ENCODE measurements around the gene AAK1.
A peak's percentile ranks its signal among the peaks of the same experiment; 100 is the strongest.
"Not testable (repeated sequence)": the region's sequence is repeated elsewhere in the genome, so short reads cannot be mapped to it uniquely, and the experiment has no call there.

AAK1 gene

DNA sequence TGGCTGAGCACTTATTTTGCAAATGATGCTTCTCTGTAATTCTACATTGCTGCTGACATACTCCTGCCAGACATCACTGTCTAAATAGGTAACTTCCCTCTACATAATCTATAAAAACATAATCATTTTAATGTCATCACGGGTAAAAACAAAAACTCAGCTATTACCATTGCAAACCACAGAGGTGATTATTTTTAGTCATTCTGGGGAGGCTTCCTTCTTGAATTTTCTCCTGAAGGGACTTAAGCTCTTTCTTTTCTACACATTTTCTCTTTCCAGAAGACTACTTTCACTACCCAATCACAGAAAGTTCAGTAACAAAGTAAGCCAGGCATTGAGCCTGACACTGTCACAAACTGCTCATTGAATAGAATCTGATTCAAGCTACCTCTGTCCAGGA, 165.9 kb downstream of the AAK1 start:
- DNase-seq = no peak

DNA sequence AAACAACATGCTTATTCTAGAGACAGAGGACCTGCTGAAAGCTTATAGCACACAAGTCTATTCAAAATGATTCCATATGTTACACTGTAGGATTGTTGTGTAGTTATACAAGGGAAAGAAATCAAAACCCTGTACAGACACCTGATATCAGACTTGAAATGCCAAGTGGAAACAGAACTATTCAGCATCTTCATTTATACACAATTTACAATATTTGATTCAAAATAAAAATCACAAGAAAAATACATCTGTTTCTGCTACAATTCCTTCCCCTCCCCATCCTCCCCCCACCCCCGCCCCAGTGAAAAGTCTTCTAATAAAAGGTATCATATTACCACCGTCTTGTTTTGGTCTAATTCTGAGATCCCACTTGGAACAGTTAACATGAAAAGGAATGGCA, 168.9 kb downstream of the AAK1 start:
- no peak for DNase-seq

DNA sequence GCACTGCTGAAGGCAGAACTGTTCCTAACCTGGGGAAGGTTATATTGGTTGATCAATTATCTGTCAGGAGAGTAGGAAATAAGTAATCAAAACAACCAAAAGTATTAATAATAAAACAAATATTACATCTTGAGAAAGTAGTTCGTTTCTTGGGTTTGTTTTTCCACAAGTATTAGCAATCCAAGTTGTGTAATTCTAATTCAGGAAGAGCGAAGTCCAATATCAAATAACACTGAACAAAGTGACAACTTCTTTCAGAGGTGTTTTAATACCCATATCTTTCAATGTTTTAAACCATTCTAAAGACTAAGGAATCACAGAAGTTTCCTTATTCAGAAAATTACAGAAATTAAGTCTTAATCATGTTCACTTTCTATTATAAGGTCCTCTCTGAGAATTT, 171.7 kb downstream of the AAK1 start:
- no peak for DNase-seq

DNA sequence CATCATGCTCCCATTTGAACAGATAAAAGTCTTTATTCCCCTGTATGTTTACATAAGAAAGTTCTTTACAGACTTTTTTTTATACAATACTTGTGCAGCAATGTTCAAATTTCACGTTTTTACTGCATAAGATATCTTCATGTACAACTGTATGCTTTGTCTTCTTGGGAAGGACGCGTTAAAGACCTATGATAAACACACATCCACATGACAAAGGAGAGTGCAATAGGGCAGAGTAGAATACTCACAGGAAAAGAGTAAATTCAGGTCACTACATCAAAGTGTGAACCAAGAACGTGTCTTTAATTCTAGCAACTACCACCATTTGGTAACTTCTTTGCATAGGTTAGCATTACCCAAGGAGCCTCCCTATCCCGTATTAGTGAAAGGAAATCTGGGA, 172.6 kb downstream of the AAK1 start:
- no peak for DNase-seq

DNA sequence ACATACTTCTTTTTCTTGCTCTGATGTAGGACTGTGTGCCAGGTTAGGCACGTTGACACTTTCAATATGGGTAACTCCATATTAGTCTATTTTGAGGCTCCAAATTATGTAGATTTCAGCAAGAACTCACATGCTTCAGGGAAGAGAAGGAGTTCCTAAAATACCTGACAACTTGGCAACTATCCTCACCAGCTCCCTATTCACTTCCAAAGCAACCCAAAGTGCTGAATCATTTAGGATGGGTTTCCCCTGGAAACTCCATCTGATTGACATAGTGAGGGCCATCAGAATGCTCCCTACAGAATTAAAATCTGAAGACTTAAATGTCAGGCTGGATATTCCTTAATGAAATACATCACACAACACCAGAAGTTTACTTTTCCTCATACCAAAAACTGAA, 173.8 kb downstream of the AAK1 start:
- no peak for DNase-seq

DNA sequence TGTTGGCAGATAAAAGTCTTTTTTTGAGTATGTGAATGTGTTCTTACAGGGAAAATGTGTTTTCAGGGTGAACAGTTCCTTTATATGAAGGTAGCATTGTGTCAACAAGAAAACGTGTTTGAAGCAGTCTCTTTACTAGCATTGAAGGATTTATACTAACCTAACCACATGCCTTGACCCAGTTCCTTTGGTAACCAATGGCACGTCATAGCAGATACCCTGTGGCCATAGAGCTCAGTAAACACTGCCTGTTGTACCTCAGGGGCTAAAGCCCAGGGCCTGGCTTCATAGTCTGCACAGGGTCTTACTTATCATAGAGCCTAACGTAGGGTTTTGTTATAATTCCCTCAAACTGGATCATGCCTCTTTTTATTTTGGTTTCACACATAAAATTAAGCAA, 174.2 kb downstream of the AAK1 start:
- DNase-seq = no peak

DNA sequence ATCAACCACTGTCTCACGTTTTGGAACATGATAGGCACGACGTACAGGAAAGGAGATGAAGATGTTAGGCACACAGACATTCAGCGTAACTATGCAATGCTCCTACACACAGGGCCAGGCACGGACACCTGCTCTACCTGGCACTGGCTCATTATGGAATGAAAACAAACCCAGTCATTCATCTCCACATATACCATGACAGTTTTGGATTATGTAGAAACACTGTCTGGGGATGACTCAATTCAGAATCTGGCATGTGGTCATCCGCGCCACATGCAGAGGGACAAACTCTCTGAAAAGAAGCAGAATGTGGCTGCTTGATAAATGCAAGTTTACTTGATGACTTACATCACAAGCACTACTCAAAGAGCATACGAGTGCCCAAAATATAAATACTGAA, 176.8 kb downstream of the AAK1 start:
- no peak for DNase-seq

DNA sequence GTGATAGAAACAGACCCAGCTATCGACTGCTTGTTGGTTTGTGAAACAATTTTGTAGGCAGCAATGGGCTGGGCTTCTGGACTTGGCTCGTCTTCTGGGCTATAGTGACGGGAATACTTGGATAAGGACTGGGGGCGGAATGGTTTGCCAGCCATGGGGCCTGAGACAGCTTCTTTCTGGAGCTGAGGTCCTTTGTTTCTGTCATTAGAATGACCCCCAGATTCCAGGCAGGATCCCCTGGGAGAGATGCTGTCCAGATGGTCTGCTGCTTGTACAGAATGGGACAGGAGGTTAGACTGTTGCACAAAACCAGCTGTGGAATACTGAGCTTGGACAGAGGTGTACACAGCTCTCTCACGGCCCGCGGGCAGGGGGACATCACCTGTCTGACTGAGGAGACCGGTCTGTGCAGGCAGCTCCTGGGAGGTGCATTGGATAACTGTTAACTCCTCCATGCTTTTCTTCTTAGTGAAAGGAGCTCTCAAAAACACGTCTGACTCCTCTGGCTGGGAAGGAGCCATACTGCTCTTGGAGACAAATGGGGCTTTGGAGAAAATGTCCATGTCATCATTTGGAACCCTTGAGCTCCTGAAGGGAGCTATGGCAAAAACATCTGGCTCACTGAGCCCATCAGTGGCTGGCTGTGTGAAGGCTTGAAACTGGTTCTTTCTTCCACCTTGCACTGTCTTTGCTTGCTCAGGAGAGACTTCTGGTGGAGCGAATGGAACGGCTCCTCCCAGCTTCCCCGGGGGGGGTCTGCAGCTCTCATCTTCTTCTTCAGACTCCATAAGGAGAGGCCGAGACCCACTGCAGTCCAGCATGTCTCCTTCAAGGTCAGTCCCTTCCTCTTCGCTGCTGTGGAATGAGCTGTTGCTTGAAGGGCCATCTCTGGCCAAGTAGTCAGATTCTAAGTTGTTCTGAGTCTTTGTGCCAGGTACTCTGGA, 177.8 kb downstream of the AAK1 start:
- no peak for DNase-seq

DNA sequence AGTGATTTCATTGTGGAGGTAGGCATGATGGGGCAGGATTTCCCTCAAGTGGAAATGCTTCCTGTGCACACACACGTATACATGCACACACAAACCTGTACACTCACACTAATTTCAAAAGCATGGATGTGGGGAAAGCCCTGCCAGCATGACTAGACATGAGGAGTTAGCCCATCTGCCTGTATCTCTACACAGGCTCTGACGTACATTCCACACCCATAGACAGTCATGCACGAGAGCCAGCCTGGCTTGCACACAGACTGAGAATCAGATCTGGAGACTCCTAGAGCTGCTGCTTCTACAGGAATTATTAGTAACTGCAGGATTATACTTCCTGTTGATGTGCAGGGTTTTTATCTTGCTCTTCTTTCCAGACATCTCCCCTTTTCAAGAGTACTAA, 179.0 kb downstream of the AAK1 start:
- DNase-seq = no peak

DNA sequence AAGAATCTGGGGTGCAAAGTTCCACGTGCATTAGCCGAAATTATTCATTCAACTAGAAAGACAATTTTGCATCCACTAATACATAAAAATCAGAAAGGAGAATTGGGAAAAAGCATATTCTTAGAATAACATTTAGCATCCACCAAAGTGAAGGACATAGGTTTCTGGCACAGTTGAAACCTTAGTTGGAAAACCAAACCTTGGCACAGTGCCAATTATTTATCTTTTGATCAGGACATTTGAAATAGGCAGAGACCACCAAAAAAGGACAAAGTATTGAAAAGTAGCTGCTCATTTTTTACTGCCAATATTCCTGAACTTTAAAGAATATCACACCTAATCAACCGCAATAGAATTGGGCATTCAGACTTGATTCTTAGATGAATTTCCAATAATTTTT, 180.8 kb downstream of the AAK1 start:
- no peak for DNase-seq

DNA sequence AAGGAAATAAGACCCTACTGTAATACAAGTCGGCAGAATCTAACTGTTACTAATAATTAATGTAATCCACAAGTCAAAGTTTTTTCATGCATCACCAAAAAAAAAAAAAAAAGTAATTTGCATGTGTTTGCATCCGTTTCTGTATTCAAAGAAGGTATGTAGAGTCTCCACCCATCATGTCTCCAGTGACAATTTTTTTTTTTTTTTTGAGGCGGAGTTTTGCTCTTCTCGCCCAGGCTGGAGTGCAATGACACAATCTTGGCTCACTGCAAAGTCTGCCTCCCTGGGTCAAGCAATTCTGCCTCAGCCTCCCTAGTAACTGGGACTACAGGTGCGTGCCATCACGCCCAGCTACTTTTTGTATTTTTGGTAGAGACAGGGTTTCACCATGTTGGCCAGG, 182.1 kb downstream of the AAK1 start:
- DNase-seq = no peak

DNA sequence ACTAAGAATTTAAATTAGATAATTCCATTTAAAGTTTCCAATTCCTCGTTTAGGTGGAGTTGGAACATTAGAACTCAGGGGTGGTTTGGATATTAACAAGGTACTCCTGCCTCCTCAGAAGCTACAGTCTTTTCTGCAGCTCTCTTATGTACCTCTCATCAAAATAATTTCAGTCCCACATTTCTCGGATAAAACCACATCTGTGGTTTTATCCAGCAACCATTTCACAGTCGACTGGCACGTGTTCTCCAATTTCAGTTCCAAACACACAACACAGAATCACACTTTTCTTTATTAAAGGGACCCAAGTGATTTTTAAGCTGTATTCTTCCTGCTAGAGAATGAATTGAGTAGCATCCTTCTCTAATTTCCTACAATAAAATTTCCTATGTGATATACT, 183.6 kb downstream of the AAK1 start:
- DNase-seq = no peak

DNA sequence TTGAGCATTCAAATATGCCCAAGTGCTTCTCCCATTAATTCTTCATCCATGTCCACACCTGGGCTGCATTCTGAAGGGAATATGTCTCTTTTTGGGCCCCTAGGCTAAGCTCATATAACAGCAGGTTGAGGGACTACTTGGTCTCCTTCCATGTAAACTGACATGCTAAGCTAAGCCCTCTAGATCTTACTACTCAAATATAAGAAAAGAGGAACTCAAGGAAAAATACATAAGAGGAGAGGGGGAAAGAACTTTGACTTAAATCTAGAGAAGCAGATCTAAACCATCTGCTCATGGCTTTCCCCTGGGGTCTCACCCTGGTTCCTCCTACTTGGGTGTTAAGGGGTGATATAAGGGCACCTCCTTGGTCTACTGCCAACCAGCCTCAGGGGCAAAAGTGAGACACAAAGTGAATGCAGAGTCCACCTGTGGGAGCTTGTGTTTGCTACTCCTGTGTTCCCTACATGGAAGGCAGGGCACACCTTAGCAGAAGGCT, 186.5 kb downstream of the AAK1 start:
- no peak for DNase-seq

DNA sequence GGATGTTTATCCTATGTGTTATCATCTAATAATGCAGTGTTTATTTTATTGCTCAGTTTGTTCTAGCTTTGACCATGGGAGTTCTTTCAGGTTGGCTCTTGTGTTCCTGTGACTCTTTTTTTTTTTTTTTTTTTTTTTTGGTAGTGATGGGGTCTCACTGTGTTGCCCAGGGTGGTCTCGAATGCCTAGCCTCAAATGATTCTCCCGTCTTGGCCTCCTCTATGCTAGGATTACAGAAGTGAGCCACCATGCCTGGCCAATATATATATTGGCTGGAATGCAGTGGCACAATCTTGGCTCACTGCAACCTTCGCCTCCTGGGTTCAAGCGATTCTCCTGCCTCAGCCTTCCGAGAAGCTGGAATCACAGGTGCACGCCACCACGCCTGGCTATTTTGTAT, 187.4 kb downstream of the AAK1 start:
- no peak for DNase-seq

DNA sequence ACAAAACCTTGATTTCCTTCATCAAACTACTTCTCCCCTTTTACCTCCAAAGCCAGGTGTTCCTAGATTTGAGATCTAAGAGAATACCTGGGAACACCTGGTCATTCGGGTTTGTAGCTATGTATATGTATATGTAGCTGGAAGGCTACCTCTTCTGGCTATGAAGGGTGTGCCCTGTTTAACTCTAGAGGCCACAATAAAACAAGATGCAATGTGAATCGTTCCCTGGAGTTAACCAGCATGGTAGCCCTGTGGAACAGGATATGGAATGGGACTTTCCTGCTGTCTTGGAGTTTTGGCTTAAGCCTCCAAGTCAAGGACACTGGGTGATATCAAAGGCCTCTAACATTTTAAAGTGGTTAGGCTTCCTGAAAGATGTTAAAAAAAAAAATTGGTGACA, 188.6 kb downstream of the AAK1 start:
- no peak for DNase-seq

DNA sequence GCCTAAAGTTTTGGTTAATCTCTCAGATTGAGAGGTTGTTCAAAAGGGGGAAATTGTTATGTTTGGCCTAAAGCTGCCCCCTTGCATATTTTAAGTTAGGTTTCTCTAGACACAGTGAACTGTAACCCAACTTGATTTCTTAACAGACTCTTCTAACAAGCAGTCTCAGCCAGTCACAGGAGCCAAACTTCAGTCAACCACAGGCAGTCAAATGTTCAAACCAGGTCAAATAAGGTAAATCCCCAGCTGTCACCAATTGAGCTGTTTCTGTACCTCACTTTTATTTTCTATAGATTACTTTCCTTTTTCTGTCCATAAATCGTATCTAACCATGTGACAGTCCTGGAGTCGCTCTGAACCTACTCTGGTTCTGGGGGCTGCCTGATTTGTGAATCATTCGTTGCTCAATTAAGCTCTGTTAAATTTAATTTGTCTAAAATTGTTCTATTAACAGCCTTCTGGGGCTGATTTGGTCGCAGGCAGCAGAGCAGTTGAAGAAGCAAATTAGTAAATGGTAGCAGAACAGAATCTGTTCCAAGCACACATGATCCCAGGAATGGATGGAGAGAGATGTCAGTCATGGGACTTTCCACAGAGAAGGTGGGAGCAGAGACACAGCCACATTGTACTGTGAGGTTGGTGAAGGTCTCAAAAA, 189.9 kb downstream of the AAK1 start:
- no peak for DNase-seq

DNA sequence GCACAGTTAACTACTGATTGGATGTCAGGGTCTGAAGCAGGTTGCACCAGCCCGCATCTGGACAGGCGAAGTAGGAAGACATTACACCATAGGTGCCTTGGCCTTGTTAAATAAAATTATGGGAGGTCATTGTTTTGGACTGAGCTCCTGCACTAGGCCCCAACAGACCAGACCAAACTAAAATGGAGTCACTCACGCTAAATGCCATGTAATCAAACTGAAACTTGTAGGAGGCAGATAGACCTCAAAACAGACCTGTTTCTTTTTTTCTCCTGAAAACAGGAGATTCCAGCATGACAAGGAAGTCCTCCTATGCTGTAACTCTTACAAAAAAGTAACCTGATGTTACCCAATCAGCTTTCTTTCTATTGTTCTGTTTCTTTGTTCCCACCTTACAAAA, 190.9 kb downstream of the AAK1 start:
- DNase-seq = no peak

DNA sequence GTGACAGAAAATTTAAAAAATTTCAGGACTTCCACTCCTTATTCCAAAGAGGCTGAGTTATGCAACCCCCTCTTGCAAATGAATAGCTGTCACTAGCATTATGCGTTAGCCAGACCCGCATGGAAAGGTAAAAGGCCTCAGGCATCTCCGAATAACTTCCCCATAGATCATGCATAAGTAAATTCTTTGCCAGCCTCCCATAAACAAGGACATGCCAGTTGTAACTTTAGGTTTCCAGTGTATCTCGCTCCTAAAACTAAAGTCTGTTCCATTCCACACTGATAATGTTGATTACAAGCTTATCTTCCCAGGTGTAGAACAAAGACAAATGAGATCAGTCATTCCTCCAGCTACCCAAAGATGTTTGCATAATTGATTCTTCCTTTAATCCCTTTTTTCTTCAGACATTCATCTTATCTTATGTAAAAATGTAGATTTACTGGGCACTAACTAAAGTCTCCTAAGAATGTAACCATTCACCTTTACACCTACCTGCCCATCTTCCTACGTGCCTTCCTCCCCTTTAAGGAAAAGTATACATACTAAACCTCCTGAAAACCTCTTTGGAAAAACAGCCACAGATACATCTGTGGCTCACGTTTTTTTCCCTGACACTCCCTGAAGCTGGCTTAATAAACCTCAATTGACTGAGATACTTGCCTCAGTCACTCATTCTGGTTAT, 192.7 kb downstream of the AAK1 start:
- DNase-seq = no peak

DNA sequence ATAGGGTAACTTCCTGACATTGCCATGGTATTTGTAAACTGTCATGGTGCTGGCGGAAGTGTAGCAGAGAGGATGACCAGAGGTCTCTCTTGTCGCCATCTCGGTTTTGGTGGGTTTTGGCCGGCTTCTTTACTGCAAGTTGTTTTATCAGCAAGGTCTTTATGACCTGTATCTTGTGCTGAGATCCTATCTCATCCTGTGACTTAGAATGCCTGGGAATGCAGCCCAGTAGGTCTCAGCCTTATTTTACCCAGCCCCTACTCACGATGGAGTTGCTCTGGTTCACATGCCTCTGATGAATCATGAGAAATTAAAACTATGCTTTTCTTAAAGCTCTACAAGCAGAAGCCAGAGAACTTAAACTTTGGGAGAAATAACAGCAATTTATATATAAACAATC, 193.6 kb downstream of the AAK1 start:
- no peak for DNase-seq

DNA sequence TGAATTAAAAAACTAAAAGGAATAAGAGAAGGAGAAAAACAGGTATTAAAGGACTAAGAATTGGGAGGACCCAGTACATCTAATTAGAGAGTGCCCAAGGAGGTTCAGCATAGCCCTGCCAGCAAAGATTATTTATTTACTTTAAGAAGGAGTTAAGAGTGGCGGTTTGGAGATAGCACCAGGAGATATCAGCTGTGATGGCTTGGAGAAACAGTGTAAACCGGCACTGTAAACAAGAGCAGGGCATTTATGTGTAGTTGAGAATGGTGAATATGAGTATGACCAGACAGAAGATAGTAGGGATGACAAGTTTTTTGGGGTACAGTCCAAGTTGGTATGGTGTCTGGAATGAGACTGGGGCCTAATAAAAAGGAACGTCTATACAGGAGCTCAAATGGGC, 199.9 kb downstream of the AAK1 start:
- not testable (repeated sequence) for DNase-seq

DNA sequence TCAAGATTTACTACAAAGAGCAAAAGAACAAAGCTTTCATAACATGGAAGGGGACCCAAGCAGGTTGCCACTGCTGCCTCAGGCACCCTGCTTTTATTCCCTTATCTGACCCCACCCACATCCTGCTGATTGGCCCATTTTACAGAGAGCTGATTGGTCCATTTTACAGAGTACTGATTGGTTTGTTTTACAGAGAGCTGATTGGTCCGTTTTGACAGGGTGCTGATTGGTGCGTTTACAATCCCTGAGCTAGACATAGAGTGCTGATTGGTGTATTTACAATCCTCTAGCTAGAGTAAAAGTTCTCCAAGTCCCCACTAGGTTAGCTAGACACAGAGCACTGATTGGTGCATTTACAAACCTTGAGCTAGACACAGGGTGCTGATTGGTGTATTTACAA, 204.0 kb downstream of the AAK1 start:
- DNase-seq = not testable (repeated sequence)

DNA sequence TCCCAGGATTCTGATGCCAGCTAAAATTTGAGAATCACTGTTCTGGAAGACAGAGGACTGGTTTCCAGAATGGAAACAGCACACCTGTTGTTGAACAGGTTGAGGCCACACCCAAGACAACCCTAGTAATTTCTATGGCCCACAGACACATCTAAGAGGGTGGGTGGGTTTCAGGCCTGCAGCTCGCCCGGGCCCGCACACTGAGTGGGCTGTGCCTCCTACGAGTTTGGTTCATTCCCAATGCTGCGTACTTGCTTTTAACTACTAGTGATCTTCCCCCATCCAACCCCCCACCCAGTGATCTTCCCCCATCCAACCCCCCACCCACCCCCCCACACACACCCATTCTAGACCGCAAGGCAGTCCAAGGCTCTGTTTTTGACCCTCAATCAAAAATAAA, 205.0 kb downstream of the AAK1 start:
- DNase-seq = no peak

DNA sequence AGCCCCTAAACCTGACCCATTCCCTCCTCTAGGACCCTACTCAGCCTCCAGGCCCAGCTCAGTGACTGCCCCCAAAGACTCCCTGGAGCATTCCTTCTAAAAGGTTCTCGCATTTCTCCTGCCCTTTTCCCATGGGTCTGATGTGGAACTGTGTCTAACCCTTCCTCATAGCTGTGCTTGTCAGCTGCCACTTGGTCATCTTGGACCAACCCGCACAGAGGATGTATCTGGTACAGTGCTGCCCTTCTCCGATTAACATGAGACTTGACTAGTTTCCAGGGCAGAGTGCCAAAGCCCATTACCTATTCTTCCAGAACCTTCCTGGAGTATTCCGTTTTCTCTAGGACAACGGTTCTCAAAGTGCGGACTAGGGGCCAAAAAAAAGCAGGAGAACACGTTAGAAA, 205.8 kb downstream of the AAK1 start:
- DNase-seq = peak; percentile 52
